Measurements from ENCODE around the gene RPP21.

GRCh38 chr6:30378290-30378937 lies 33.5 kb downstream of the RPP21 start:
- no peak for TF ChIP-seq CTCF (IDR thresholded peaks at IDR 0.05; ENCODE audit: insufficient read depth, low read length, poor library complexity, severe bottlenecking)
- TF ChIP-seq EZH2phosphoT487 (conservative IDR thresholded peaks at IDR 0.05; ENCODE audit: low read length): no peak

Measured in SU-DHL-6 (cell line).